ENCODE measurements around the gene SCTR. TPM values are rescaled to one million over a fixed set of nuclear protein-coding genes. Genes with fewer than 3 reads are reported as not detected.
A peak's percentile ranks its signal among the peaks of the same experiment; 100 is the strongest.

The SCTR gene
- total RNA-seq, 1 donor from 2014 or later = 1.9 TPM

- DNase-seq (ENCODE audit: extremely low spot score, unreplicated experiment) = no peak
- H3K9me3 Mint-ChIP-seq = peaks cover 14% of the 10 kb centered on the region
- H3K27ac Mint-ChIP-seq = no peak overlapping the region
- H3K27me3 Mint-ChIP-seq = peaks cover 58% of the 10 kb centered on the region
- TF ChIP-seq CTCF (conservative IDR thresholded peaks at IDR 0.05) = no peak
- H3K4me1 Mint-ChIP-seq (ENCODE audit: unreplicated experiment) = peaks cover 5% of the 10 kb centered on the region
- H3K36me3 Mint-ChIP-seq = peaks cover 4% of the 10 kb centered on the region
- no peak overlapping the region for H3K4me3 Mint-ChIP-seq
These were observed 5.8 kb downstream of the SCTR start for GRCh38 chr2:119518401-119519056.

- Mint-ChIP-seq H3K27ac (no peak overlapping the region), H3K27me3 (peaks cover 47% of the 10 kb centered on the region), H3K4me3 (no peak overlapping the region), H3K4me1 (ENCODE audit: unreplicated experiment) (peaks cover 4% of the 10 kb centered on the region), H3K9me3 (peaks cover 14% of the 10 kb centered on the region), H3K36me3 (peaks cover 4% of the 10 kb centered on the region)
- no peak for DNase-seq (ENCODE audit: extremely low spot score, unreplicated experiment)
- TF ChIP-seq CTCF (conservative IDR thresholded peaks at IDR 0.05) = peak; percentile 77
These were observed 6.8 kb downstream of the SCTR start for GRCh38 chr2:119517433-119517832.

GRCh38 chr2:119516121-119516520 lies 8.2 kb downstream of the SCTR start:
- H3K36me3 Mint-ChIP-seq = peaks cover 4% of the 10 kb centered on the region
- no peak overlapping the region for H3K4me3 Mint-ChIP-seq
- no peak overlapping the region for H3K27ac Mint-ChIP-seq
- DNase-seq (ENCODE audit: extremely low spot score, unreplicated experiment) = no peak
- peaks cover 14% of the 10 kb centered on the region for H3K9me3 Mint-ChIP-seq
- no peak for TF ChIP-seq CTCF (conservative IDR thresholded peaks at IDR 0.05)
- H3K27me3 Mint-ChIP-seq = peaks cover 34% of the 10 kb centered on the region
- H3K4me1 Mint-ChIP-seq (ENCODE audit: unreplicated experiment) = peaks cover 4% of the 10 kb centered on the region

GRCh38 chr2:119513832-119514231 lies 10.5 kb downstream of the SCTR start:
- no peak for DNase-seq (ENCODE audit: extremely low spot score, unreplicated experiment)
- H3K27ac Mint-ChIP-seq = no peak overlapping the region
- H3K9me3 Mint-ChIP-seq = peaks cover 14% of the 10 kb centered on the region
- H3K36me3 Mint-ChIP-seq = peaks cover 4% of the 10 kb centered on the region
- no peaks in the 10 kb centered on the region for H3K4me1 Mint-ChIP-seq (ENCODE audit: unreplicated experiment)
- H3K4me3 Mint-ChIP-seq = no peak overlapping the region
- peaks cover 32% of the 10 kb centered on the region for H3K27me3 Mint-ChIP-seq
- no peak for TF ChIP-seq CTCF (conservative IDR thresholded peaks at IDR 0.05)

- Mint-ChIP-seq H3K4me3 (no peak overlapping the region), H3K27me3 (peaks cover 30% of the 10 kb centered on the region), H3K9me3 (peaks cover 11% of the 10 kb centered on the region), H3K36me3 (peaks cover 4% of the 10 kb centered on the region), H3K4me1 (ENCODE audit: unreplicated experiment) (no peaks in the 10 kb centered on the region), H3K27ac (no peak overlapping the region)
- no peak for TF ChIP-seq CTCF (conservative IDR thresholded peaks at IDR 0.05)
- no peak for DNase-seq (ENCODE audit: extremely low spot score, unreplicated experiment)
These were observed 11.3 kb downstream of the SCTR start for GRCh38 chr2:119512946-119513345.
